NCI-H774 (cell line): ENCODE data around the gene UGT1A3.
"Not testable (repeated sequence)": the region's sequence is repeated elsewhere in the genome, so short reads cannot be mapped to it uniquely, and the experiment has no call there.

ENCODE experiments used
- DNase-seq: peaks from one replicate; lab custom pipeline; 2025; lab: John Stamatoyannopoulos, UW

Gene UGT1A3

DNA sequence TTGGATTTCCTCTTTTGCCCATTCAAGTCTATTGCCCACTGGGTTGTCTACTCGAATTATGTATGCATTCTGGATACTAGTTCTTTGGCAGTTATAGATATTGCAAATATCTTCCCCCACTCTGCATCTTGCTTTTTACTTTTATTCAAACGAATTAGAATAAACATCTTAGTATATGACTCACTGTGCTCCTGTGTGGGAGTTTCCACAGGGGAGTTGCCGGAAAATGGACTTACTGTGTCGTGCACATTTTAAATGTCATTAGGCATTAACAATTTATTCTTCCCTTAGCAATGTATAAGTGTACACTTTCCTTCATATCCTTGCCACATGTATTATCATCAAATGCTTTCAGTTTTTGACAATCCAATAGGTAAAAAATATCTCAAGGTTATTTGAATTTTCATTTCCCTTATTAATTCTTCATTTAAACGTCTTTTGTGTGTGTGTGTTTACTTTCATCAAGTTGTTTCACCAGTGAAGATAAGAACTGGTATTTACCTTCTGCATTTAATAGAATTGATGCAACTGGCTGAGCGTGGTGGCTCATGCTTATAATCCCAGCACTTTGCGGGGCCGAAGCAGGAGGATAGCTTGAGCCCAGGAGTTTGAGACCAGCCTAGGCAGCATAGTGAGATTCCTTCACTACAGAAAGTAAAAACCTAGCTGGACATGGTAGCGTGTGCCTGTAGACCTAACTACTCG, 20.8 kb upstream of the UGT1A3 start:
- DNase-seq = no peak

DNA sequence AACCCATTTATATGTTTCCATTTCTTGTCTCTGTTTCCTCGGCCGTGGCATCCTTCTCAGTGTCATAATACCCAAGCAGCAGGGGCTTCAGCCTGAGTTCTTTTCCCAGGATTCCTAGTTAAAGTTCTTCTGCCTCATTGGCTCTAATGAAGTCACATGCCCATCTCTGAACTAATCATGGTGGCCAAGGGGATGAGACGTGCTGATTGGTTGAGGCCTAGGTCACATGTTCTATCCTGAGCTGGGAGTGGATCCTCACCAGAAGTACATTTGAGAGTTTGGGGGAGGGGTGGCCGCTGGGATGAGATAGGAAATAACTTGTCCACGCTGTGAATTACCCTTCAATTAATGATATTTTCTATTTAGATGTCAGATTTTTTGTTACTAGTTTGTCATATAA, 19.9 kb upstream of the UGT1A3 start:
- DNase-seq = no peak

DNA sequence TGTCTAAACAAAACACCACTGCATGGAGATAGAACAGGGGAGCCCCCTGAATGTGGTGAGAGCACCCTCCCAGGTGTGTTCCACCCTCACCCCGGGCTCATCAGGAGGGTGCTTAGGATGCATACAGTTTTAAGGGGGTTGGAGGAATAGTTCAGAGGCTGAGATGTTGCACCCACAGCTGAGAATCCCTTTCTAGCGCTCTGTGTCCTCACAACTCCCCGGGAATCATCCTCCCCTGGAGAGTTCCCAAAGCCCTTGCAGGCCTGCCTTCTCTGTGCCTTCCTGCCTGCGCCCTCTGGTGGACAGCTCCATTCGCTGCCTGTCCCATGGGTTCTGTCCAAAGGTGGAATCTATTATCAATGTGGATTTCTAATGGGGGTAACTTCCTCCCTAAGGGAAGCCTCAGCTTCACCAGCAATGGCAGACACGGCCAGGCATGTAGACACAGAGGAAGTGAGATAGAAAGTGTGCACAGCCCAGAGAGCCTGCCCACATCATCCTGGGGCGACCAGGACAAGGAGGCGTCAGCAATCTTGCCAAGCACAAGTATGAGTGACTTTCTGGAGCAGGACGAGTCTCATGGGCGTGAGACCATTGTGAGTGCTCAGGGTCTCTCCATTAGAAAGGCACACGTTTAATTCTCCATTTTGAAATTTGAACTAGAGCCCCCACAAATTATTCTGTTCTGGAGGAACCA, 17.4 kb upstream of the UGT1A3 start:
- peak; percentile 63 for DNase-seq

DNA sequence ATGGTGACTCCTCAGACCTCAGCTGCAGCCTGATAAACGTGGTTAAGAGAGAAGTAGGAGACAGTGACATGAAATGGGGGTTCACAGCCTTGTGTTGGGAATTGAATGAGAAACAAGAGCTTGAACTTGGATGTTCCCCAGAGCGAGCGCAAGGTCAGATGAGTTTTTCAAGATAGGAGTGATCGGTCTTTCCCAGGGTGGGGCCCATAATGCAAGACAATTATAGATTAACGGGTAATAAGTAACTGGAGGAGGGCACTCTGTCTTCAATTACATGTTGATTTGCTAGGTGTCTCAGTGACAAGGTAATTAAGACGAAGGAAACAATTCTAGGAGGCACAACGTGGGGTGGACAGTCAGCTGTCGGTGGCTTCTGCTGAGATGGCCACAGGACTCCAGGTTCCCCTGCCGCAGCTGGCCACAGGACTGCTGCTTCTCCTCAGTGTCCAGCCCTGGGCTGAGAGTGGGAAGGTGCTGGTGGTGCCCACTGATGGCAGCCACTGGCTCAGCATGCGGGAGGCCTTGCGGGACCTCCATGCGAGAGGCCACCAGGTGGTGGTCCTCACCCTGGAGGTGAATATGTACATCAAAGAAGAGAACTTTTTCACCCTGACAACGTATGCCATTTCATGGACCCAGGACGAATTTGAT, 16.1 kb upstream of the UGT1A3 start, which contains the start of gene UGT1A5:
Gene UGT1A5, plus strand, starts transcription at position 297 of the 651 bp plus-strand sequence. Its CDS starts 85 bp downstream, at position 382.
- no peak for DNase-seq

DNA sequence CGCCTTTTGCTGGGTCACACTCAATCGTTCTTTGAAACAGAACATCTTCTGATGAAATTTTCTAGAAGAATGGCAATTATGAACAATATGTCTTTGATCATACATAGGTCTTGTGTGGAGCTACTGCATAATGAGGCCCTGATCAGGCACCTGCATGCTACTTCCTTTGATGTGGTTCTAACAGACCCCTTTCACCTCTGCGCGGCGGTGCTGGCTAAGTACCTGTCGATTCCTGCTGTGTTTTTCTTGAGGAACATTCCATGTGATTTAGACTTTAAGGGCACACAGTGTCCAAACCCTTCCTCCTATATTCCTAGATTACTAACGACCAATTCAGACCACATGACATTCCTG, 15.6 kb upstream of the UGT1A3 start:
- DNase-seq = no peak

DNA sequence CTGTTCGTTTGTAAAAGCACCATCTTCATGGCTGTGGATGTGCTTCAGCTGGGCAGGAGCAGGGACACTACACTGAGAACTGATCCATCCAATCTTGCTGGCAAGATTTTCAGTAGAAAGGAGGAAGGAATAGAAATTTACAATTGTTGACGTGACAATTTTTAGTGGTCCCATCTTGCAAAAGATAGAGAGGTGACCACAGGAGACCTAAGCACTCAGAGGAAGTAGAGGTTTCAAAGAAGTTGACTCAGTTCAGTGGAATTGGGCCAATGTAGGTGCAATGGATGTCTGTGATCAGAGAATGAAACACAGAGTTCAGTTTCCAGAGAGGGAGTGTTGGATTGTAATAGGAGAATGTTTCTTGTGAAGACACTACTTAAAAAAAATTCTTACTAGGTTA, 14.7 kb upstream of the UGT1A3 start:
- no peak for DNase-seq

DNA sequence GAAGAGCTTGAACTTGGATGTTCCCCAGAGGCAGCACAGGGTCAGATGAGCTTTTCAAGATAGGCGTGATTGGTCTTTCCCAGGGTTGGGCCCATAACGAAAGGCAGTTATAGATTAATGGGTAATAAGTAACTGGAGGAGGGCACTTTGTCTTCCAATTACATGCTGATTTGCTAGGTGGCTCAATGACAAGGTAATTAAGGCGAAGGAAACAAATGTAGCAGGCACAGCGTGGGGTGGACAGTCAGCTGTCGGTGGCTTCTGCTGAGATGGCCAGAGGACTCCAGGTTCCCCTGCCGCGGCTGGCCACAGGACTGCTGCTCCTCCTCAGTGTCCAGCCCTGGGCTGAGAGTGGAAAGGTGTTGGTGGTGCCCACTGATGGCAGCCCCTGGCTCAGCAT, 10.3 kb upstream of the UGT1A3 start, which contains the start of gene UGT1A4:
Gene UGT1A4, plus strand, starts transcription at position 185 of the 400 bp plus-strand sequence. Its CDS starts 85 bp downstream, at position 270.
- no peak for DNase-seq

DNA sequence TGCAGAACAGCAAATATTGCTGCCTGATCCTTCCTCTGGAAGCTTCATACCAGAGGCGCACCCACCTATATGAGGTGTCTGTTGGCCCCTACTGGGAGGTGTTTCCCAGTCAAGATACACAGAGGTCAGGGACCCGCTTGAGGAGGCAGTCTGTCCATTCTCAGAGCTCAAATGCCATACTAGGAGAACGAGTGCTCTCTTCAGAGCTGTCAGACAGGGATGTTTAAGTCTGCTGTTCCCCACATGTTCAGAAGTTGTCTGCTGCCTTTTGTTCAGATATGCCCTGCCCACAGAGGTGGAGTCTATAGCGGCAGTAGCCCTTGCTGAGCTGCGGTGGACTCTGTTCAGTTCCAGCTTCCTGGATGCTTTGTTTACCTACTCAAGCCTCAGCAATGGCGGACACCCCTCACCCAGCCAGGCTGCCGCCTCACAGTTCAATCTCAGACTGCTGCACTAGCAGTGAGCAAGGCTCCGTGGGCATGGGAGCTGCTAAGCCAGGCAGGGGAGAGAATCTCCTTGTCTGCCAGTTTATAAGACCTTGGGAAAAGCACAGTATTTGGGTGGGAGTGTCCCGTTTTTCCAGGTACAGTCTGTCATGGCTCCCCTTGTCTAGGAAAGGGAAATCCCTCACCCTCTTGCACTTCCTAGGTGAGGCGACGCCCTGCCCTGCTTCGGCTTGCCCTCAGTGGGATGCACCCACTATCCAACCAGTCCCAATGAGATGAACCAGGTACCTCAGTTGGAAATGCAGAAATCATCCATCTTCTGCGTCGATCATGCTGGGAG, 8.2 kb downstream of the UGT1A3 start:
- not testable (repeated sequence) for DNase-seq

DNA sequence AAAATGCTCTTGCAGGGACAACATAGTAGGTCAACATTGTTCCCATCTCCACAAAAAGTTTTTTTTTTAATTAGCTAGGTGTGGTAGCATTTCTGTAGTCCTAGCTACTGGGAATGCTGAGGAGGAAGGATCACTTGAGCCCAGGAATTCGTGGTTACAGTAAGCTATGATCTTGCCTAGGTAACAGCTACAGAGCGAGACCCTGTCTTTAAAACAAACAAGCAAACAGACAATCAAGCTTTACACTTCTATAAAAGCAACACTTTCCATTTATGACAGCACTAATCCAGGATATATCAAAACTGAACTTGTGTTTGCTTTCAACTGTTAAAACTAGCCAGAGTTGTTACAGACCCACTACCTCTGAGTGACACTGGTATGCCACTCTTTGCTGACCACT, 12.0 kb downstream of the UGT1A3 start:
- DNase-seq = no peak

DNA sequence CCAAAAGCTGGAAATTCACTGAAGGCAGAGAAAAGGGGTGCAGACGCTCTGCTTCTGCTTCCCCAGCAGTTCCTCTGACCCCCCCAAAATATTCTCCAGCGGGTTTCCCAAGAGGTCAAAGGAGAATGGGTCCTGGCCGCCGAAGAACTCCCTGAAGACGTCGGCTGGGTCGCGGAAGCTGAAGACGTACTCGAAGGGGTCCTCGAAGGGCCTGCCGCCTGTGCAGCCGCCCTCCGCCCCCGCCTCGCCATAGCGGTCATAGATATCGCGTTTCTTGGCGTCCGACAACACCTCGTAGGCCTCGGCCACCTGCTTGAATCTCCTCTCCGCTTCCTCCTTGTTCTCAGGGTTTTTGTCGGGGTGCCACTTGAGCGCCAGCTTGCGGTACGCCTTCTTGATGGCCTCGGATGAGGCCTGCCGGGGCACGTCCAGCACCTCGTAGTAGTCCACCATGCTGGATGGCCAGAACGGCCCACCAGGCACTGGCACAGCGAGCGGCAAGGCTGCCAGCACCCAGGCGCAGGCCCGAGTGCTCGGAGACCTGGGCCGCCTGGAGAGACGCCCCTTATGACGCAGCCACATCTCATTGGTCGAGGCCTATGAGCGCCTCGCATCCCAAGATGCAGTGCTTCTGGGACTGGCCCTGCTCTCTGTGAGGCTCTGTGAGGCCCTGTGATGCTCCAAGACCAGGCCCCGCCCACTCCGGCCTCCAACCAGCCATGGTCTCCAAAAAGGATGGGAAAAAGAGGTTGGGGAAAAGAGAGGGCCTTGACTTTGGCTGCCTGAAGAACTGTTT, 14.8 kb downstream of the UGT1A3 start:
- DNase-seq = no peak

DNA sequence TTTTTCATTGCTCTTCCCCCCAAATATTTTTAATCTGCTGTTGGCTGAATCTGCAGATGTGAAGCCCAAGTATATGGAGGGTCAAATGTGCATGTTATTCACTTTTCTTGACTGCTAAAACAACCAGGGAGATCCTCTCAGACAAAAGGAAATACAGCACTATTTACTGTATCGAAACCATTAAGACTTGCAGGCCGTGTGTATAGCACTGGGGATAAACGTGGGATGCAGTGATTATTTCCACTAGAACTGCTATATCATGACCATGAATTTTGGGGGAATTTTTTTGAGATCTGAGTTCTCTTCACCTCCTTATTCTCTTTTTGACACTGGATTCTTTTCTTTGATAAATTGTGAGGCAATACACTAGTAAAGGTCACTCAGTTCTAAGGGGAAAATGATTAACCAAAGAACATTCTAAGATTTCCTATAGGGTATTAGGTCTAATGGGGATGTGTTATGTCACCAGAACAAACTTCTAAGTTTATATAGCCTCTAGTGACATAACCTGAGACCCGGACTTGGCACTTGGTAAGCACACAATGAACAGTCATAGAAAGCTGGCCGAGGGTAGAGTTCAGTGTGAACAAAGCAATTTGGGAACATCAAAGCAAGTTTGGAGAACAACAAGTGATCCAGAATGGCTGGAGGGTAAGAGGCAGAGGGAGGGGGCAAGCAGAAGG, 16.4 kb downstream of the UGT1A3 start:
- no peak for DNase-seq

DNA sequence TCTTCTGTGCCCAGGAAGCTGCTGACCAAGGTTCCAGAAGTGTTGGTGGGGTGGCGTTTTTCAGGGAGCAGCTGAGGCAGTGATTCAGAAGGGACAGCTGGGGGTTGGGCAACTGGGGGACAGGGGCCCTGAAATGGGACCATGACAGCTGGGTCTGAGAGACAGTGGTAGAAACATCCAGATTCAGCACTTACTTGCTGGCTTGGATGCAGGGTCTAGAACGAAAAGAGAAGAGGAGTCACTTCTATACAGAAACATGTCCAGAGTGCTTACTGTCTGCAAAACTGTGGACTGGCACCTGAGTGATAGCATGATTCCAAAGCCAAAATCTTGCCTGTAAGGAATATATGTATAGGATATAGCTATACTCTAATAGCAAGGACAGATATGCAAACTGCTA, 17.0 kb downstream of the UGT1A3 start:
- not testable (repeated sequence) for DNase-seq

DNA sequence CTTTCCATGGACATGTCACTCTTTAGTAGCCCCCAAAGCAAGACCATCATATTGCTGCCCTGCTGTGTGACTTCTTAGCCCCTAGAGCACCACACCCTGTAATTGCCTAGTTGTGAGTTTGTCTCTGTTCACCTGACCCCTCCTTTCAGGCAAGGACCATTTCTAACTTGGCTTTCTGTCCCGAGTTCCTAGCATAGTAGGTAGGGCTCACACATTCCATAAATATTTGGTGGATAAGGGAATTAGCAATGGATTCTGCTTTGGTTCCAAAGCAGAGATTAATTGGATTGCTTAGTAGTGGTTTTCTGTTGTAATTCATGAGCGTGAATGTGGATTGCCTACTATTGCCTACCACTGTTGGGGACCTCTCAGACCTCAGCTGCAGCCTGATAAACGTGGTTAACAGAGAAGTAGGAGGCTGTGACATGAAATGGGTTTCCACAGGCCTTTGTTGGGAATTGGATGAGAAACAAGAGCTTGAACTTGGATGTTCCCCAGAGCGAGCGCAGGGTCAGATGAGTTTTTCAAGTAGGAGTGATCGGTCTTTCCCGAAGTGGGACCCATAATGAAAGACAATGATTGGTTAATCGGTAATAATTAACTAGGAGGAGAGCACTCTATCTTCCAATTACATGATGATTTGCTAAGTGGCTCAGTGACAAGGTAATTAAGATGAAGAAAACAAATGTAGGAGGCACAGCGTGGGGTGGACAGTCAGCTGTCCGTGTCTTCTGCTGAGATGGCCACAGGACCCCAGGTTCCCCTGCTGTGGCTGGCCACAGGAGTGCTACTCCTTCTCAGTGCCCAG, 17.8 kb downstream of the UGT1A3 start:
- DNase-seq = no peak

DNA sequence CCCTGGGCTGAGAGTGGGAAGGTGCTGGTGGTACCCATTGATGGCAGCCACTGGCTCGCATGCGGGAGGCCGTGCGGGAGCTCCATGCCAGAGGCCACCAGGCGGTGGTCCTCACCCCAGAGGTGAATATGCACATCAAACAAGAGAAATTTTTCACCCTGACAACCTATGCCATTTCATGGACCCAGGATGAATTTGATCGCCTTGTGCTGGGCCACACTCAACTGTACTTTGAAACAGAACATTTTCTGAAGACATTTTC, 18.4 kb downstream of the UGT1A3 start:
- DNase-seq = no peak

DNA sequence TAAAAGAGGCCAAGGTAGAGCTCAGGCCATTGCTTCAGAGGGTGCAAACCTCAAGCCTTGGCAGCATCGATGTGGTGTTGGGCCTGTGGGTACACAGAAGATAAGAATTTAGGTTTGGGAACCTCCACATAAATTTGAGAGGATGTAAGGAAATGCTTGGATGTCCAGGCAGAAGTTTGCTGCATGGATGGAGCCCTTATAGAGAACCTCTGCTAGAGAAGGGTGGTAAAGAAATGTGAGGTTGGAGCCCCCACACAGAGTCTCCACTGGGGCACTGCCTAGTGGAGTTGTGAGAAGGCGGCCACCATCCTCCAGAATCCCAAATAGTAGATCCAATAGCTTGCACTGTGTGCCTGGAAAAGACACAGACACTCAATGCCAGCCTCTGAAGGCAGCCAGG, 21.8 kb downstream of the UGT1A3 start:
- not testable (repeated sequence) for DNase-seq

DNA sequence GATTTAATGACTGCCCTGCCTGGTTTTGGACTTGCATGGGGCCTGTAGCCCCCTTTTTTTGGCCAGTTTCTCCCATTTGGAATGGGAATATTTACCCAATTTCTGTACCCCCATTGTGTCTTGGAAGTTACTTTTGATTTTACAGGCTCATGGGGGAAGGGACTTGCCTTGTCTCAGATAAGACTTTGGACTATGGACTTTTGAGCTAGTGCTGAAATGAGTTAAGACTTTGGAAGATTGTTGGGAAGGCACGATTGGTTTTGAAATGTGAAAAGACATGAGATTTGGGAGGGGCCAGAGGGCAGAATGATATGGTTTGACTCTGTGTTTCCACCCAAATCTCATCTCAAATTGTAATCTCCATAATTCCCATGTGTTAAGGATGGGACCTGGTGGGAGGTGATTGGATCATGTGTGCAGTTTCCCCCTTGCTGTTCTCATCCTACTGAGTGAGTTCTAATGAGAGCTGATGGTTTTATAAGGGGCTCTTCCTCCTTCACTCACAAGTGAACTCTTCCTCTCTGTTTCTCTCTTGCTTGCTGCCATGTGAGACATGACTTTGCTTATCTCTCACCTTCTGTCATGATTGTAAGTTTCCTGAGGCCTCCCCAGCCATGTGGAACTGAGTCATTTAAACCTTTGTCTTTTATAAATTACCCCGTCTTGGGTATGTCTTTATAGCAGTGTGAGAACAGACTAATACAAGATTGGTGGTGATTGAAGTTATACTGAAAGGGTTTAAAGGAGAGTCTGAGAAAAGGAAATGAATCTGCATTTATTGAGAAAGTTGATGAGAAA, 22.6 kb downstream of the UGT1A3 start:
- DNase-seq = not testable (repeated sequence)

DNA sequence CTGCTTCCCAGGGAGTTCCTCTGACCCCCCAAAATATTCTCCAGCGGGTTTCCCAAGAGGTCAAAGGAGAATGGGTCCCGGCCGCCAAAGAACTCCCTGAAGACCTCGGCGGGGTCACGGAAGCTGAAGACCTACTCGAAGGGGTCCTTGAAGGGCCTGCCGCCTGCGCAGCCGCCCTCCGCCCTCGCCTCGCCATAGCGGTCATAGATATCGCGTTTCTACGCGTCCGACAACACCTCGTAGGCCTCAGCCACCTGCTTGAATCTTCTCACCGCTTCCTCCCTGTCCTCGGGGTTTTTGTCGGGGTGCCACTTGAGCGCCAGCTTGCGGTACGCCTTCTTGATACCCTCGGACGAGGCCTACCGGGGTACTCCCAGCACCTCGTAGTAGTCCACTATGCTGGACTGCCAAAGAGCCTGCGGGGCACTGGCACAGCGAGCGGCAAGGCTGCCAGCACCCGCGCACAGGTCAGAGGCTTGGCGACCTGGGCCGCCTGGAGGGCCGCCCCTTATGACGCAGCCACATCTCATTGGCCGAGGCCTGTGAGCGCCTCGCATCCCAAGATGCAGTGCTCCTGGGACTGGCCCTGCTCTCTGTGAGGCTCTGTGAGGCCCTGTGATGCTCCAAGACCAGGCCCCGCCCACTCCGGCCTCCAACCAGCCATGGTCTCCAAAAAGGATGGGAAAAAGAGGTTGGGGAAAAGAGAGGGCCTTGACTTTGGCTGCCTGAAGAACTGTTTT, 26.2 kb downstream of the UGT1A3 start:
- DNase-seq = no peak

DNA sequence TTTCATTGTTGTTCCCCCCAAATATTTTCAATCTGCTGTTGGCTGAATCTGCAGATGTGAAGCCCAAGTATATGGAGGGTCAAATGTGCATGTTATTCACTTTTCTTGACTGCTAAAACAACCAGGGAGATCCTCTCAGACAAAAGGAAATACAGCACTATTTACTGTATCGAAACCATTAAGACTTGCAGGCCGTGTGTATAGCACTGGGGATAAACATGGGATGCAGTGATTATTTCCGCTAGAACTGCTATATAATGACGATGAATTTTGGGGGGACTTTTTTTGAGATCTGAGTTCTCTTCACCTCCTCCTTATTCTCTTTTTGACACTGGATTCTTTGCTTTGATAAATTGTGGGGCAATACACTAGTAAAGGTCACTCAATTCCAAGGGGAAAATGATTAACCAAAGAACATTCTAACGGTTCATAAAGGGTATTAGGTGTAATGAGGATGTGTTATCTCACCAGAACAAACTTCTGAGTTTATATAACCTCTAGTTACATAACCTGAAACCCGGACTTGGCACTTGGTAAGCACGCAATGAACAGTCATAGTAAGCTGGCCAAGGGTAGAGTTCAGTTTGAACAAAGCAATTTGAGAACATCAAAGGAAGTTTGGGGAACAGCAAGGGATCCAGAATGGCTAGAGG, 27.7 kb downstream of the UGT1A3 start:
- DNase-seq = no peak
